Measurements from ENCODE around the gene PLD1.

Gene PLD1

DNA sequence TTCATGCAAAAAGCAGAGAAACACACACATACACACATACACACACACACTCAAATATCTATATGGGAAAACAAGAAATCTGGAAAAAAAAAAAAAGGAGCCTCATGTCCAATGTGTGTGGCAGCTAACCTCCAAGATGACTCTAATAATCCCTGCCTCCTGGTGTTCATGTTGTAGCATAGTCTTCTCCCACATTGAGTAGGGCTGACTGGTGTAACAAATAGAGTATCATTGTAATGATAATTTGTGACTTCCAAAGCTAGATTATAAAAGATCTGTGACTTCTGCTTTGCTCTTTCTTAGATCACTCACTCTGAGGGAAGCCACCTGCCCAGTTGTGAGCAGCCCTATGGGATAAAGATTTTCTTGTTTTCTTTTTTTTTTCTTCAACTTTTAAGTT, 219.2 kb downstream of the PLD1 start:
- no peak for DNase-seq (ENCODE audit: extremely low read depth, low read depth)
- no peak for TF ChIP-seq CTCF (IDR thresholded peaks at IDR 0.05; ENCODE audit: low read depth, low read length)

- no peak for DNase-seq (ENCODE audit: extremely low read depth, low read depth)
- no peak for TF ChIP-seq CTCF (IDR thresholded peaks at IDR 0.05; ENCODE audit: low read depth, low read length)
Measured at GRCh38 chr3:171586274-171586673, 224.0 kb downstream of the PLD1 start.

GRCh38 chr3:171585039-171585438, 225.2 kb downstream of the PLD1 start:
- no peak for DNase-seq (ENCODE audit: extremely low read depth, low read depth)

DNA sequence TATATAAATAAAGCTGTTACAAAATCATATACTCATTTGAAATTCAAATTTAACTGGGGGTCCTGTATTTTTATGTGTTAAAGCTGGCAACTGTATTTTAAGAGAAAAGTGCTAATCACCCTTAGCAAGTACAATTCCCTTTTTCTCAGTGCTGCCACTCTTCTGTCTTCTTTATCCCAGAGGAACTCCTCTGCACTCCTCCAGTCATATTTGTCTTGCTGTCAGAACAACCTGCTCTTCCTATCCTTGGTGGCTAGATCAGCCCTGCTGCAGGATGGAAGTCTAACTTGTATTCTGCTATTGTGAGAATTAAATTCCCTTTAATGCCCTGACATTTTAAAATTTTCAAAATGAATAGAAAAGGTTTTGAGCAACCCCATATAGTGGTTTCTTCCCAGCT, 226.2 kb downstream of the PLD1 start:
- no peak for DNase-seq (ENCODE audit: extremely low read depth, low read depth)
- no peak for TF ChIP-seq CTCF (IDR thresholded peaks at IDR 0.05; ENCODE audit: low read depth, low read length)

More at GRCh38 chr3:171585039-171585438, 225.2 kb downstream of the PLD1 start:
- TF ChIP-seq CTCF (IDR thresholded peaks at IDR 0.05; ENCODE audit: low read depth, low read length): no peak

DNA sequence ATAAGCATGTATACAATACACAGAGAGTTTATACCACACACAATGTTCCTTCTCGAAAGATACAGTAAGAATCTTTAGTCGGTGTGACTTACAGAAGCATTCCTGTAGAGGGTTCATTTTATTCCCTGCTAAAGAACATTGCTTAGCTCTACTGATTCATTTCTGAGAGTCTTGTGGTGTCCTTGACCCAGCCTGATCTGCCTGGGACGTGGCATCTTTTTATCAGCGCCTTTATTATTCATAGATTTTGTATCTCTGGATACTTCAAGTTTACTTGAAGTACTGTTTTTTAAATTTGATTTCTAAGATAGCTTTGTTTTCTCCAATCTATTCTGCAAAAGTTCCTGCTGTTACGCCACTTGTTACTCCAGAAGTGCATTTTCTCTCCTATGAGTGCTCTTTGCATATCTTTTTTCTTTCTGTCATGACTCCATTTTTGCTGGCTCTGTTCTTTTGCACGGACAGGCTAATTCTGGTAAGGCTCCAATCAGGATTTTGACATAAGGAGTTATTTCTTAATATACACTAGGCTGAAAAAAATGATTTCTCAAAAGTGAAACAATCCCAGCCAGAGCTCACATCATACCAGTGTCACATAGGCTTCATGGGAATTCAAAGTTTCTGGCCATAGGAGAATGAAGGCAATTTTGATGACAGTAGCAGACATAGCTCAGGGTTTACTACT, 235.6 kb downstream of the PLD1 start:
- no peak for TF ChIP-seq CTCF (IDR thresholded peaks at IDR 0.05; ENCODE audit: low read depth, low read length)
- DNase-seq (ENCODE audit: extremely low read depth, low read depth): no peak

DNA sequence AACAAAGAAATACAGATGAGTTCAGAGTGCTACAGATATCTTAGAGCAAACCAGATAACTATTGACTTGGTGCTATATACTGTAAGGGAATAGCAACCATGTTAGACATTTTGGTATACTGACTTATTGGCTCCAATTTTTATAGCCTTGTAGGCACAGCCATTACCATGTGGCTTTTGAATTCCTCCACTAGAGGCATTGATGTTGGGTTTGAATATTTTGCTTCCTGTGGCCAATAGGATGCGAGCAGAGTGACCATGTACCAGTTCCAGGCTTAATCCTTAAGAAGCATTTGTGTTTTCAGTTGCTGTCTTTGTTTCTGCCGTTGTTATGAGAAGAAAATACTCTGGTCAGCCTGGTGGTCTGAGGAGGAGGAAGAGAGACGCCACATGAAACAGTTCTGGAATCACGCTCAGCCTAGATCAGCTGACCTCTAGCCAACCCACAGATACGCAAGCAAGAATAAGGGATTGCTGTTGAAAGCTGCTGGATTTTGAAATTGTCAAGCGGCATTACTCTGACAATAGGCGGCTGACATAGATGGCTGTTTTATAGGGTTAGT, 240.6 kb downstream of the PLD1 start:
- DNase-seq (ENCODE audit: extremely low read depth, low read depth): no peak
- TF ChIP-seq CTCF (IDR thresholded peaks at IDR 0.05; ENCODE audit: low read depth, low read length): no peak

- TF ChIP-seq CTCF (IDR thresholded peaks at IDR 0.05; ENCODE audit: low read depth, low read length): no peak
- no peak for DNase-seq (ENCODE audit: extremely low read depth, low read depth)
Measured at GRCh38 chr3:171568766-171569165, 241.5 kb downstream of the PLD1 start.
